ENCODE measurements around the gene ACP5. TPM values are rescaled to one million over a fixed set of nuclear protein-coding genes. Genes with fewer than 3 reads are reported as not detected.
A peak's percentile ranks its signal among the peaks of the same experiment; 100 is the strongest.

Gene ACP5
- polyA plus RNA-seq, 1 donor (not counting 4 experiments of a cell fraction or from before 2014, with no cell fraction given): 15.0 TPM

- Histone ChIP-seq H2AFZ (ENCODE audit: control insufficient read depth, low read length) (peak overlapping the region; percentile 81), H3K4me1 (ENCODE audit: control insufficient read depth, extremely low read depth, insufficient read depth, low read length) (peaks cover 13% of the 10 kb centered on the region), H3K79me2 (ENCODE audit: control insufficient read depth, insufficient read depth, low read length) (no peaks in the 10 kb centered on the region), H3K9me3 (ENCODE audit: control insufficient read depth, low read depth, low read length) (no peaks in the 10 kb centered on the region), H4K20me1 (ENCODE audit: control insufficient read depth, extremely low read depth, insufficient read depth, low read length) (no peaks in the 10 kb centered on the region), H3K4me3 (ENCODE audit: control insufficient read depth in 2 of 3, extremely low read depth in 1 of 3, insufficient read depth in 2 of 3, low read depth in 1 of 3, low read length in 3 of 3) (peak overlapping the region; percentile 14 to 33 (median 33)), H3K27ac (ENCODE audit: control insufficient read depth, insufficient read depth, low read length) (no peak overlapping the region), H3K9ac (ENCODE audit: control insufficient read depth, extremely low read depth, insufficient read depth, low read length) (no peak overlapping the region), H3K9me1 (ENCODE audit: control insufficient read depth, extremely low read depth, insufficient read depth, low read length) (no peaks in the 10 kb centered on the region), H3K4me2 (ENCODE audit: control insufficient read depth, extremely low read depth, insufficient read depth, low read depth, low read length) (peak overlapping the region; percentile 69), H3K27me3 (ENCODE audit: control insufficient read depth, extremely low read depth, insufficient read depth, low read length) (no peaks in the 10 kb centered on the region), H3K36me3 (ENCODE audit: control insufficient read depth in 2 of 2, extremely low read depth in 1 of 2, insufficient read depth in 2 of 2, low read length in 2 of 2) (no peaks in the 10 kb centered on the region)
- dilution Hi-C loops (cut with MboI; ENCODE audit: extremely low pct_ligation_motif_present, low sequenced_read_pairs): no loop called here
- FAIRE-seq: no peak
- DNase-seq (ENCODE audit: low read depth, low spot score): no peak
- TF ChIP-seq EZH2 (IDR thresholded peaks at IDR 0.05; ENCODE audit: low read length) (no peak), CTCF (optimal IDR thresholded peaks at IDR 0.05 in 1 of 3, IDR thresholded peaks at IDR 0.05 in 1 of 3, conservative IDR thresholded peaks at IDR 0.05 in 1 of 3; ENCODE audit: extremely low read depth in 1 of 3, insufficient read depth in 2 of 3, low read length in 3 of 3) (no peak)
Observed at GRCh38 chr19:11578258-11579142, 1.1 kb upstream of the ACP5 start.

- Histone ChIP-seq H3K4me2 (ENCODE audit: control insufficient read depth, extremely low read depth, insufficient read depth, low read depth, low read length) (no peak overlapping the region), H3K27ac (ENCODE audit: control insufficient read depth, insufficient read depth, low read length) (no peak overlapping the region), H3K27me3 (ENCODE audit: control insufficient read depth, extremely low read depth, insufficient read depth, low read length) (no peaks in the 10 kb centered on the region), H3K4me3 (ENCODE audit: control insufficient read depth in 2 of 3, extremely low read depth in 1 of 3, insufficient read depth in 2 of 3, low read depth in 1 of 3, low read length in 3 of 3) (no peak overlapping the region), H3K4me1 (ENCODE audit: control insufficient read depth, extremely low read depth, insufficient read depth, low read length) (peaks cover 13% of the 10 kb centered on the region), H3K9me3 (ENCODE audit: control insufficient read depth, low read depth, low read length) (no peaks in the 10 kb centered on the region), H4K20me1 (ENCODE audit: control insufficient read depth, extremely low read depth, insufficient read depth, low read length) (no peaks in the 10 kb centered on the region), H3K9me1 (ENCODE audit: control insufficient read depth, extremely low read depth, insufficient read depth, low read length) (no peaks in the 10 kb centered on the region), H3K36me3 (ENCODE audit: control insufficient read depth in 2 of 2, extremely low read depth in 1 of 2, insufficient read depth in 2 of 2, low read length in 2 of 2) (no peaks in the 10 kb centered on the region), H3K9ac (ENCODE audit: control insufficient read depth, extremely low read depth, insufficient read depth, low read length) (no peak overlapping the region), H3K79me2 (ENCODE audit: control insufficient read depth, insufficient read depth, low read length) (no peaks in the 10 kb centered on the region), H2AFZ (ENCODE audit: control insufficient read depth, low read length) (no peak overlapping the region)
- DNase-seq (ENCODE audit: low read depth, low spot score) (no peak), FAIRE-seq (no peak)
- TF ChIP-seq EZH2 (IDR thresholded peaks at IDR 0.05; ENCODE audit: low read length) (no peak), CTCF (optimal IDR thresholded peaks at IDR 0.05 in 1 of 3, IDR thresholded peaks at IDR 0.05 in 1 of 3, conservative IDR thresholded peaks at IDR 0.05 in 1 of 3; ENCODE audit: extremely low read depth in 1 of 3, insufficient read depth in 2 of 3, low read length in 3 of 3) (no peak)
- dilution Hi-C loops (cut with MboI; ENCODE audit: extremely low pct_ligation_motif_present, low sequenced_read_pairs): no loop called here
Observed at GRCh38 chr19:11576227-11576626, 1.2 kb downstream of the ACP5 start.

All from keratinocyte (primary cell).